GM18499 (cell line): ENCODE results near the gene INIP.
"Not testable (repeated sequence)": the region's sequence is repeated elsewhere in the genome, so short reads cannot be mapped to it uniquely, and the experiment has no call there.

ENCODE experiments used
- ATAC-seq: cut with Tn5 transposase; IDR thresholded peaks from one replicate; pipeline ENCODE4 v1.9.1; 2021; ENCODE audit warnings: moderate number of reproducible peaks; ENCODE audit not compliant: insufficient read depth, unreplicated experiment

INIP gene

DNA sequence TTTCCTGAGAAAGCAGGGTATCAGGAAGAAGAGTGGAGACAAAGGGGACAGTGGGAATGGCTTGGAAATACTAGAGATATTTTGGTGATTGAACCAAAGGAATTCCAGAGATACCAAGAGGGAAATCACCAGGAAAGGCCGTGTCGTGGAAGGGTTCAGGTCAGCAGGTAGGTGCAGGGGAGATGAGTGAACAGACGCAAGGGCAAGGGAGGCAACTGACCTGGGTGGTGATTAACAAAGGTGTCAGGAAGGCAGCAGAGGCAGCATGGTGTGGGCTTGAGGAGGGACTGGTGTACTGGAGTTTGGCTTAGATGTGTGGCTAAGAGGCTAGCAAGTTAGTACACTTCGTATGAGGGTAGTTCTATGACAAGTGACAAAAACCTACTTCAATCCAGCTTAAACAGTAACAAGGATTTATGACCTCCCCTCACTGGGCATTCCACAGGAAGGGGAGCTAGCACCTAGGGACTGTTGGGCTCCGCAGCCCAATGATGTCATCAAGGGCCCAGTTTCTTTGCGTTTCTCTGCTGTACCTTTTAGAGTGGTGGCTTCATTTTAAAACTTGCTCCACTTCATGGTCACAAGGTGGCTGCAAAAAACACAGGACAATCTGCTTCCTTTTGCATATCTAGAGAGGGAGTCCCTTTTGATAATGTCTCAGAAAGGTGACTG is 37.0 kb downstream of the INIP start:
- no peak for ATAC-seq

DNA sequence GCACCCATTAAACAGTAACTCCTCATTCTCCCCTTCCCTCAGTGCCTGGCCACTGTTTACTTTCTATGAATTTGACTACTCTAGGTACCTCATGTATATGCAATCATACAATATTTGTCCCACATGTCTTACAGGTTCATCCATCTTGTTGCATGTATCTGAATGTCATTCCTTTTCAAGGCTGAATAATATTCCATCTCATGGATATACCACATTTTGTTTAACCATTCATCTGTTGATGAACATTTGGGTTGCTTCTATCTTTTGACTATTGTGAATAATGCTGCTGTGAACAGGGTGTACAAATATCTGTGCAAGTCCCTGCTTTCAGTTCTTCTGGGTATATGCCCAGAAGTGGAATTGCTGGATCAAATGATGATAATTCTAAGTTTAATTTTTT is 40.9 kb downstream of the INIP start:
- ATAC-seq = no peak

DNA sequence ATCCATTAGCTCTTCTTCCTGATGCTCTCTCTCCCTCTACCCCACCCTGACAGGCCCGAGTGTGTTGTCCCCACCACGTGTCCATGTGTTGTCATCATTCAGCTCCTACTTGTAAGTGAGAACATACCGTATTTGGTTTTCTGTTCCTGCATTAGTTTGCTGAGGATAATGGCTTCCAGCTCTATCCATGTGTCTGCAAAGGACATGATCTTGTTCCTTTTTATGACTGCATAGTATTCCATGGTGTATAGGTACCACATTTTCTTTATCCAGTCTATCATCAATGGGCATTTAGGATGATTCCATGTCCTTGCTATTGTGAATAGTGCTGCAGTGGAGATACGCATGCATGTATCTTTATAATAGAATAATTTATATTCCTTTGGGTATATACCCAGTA is 44.7 kb downstream of the INIP start:
- ATAC-seq = not testable (repeated sequence)

DNA sequence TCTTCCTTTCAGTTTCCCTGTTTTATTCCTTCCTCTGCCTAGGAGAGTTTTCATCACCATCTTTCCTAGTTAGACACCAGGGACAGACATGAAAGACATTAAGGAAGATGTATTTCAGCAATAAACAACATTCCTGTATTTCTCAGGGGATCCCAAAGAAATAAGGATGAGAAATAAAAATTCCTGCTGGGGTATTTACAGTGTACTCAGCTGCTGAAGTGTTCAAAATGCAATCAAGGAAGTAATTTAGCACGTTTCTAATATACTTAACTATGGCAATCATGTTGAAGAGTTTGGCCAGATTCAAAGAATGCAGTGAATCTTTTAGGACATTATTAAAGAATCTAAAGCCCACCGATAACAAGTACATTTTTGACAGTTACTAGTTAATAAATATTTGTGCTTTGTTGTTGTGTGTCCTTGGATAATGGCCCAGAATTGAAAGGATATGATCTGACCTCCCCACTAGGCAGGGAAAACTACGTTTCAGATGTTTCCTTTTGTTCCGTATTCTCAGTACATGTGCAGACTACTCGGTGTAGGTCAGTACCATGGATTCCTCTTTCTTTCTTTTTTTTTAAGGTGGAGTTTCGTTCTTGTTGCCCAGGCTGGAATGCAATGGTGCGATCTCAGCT is 46.8 kb downstream of the INIP start:
- ATAC-seq = no peak

GRCh38 chr9:112669326-112669725 is 48.6 kb downstream of the INIP start:
- ATAC-seq = no peak

GRCh38 chr9:112665347-112665746 is 52.6 kb downstream of the INIP start:
- ATAC-seq = no peak

- ATAC-seq = no peak
Measured at GRCh38 chr9:112664531-112664930, 53.4 kb downstream of the INIP start.

GRCh38 chr9:112663681-112664080 is 54.2 kb downstream of the INIP start:
- no peak for ATAC-seq

DNA sequence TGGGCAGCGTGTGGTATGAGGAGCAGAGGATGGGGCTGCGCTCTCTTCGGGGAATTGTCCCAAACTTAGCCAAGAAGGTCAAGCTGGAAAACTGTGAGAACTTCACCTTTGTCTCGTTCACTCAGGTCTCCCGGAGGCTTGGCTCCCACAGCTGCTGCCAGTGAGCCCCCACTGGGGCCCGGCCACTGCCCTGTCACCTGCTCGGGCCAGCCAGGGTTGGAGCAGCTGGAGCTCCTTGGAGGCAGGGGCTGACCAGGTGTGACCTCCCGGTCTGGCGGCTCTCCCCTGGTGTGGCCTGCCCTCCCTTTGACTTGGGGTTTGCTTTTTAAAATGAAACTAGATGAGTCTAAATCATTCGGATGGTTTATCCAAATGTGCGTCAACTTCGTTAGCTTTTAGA is 58.0 kb downstream of the INIP start:
- ATAC-seq = no peak

DNA sequence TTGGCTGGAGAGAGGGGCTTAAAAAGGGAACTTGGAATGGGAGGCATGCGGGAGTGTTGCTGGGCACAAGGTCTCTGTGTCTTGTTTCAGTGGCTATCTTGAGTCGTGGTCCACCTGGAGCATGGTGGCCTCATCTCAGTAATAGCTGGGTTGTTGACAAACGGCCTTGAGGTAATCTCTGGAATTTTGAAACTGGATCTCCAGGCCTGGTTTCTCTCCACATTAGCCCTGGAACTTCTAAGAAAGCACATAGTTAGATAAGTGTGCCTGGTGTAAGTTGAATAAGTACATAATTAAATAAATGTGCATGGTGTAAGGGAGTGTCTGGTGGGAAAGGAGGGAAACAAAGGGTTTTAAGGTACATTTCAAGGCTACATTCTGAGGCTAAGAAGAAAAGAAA is 62.2 kb downstream of the INIP start:
- no peak for ATAC-seq

GRCh38 chr9:112654282-112654681 is 63.6 kb downstream of the INIP start:
- no peak for ATAC-seq

DNA sequence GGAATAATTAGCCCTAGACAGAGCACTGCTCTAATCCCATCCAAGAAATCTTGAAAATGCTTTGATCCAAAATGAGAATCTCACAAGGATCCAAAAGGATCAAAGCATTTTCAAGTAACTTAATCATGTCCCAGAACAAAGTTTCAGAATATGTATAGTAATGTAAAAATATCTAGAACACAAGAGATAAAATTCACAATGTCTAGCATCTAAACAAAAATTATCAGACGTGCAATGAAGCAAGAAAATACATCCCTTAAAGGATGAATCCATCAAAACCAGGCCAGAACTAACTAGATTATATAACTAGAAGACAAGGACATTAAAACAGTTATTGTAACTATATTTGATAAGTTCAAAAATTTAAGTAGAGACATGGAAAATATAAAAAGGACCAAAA is 69.3 kb downstream of the INIP start:
- ATAC-seq = no peak

GRCh38 chr9:112647596-112647995 is 70.3 kb downstream of the INIP start:
- no peak for ATAC-seq

DNA sequence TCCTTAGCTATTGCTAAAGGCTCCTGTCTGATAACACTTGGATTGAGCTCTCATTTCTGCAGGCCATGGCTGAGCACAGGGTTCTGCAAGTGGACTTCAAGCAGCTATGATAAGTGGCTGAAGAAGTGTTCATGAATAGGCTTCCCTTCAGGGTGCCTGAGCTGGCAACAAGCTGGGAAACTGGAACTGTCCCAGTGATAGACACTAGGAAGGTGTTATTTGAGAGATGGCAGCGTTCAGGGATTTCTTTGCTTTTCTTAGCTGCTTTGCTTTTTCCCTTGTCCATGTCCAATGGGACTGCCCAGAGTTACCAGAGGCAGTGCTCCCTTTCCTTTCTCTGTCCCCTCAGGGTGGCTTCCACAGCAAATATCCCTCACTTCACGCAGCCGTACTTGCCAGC is 75.8 kb downstream of the INIP start:
- ATAC-seq = no peak

GRCh38 chr9:112640311-112640710 is 77.6 kb downstream of the INIP start:
- ATAC-seq = no peak
